GM23338 (cell line): ENCODE results near the gene OR6C68. TPM values are rescaled to one million over a fixed set of nuclear protein-coding genes. Genes with fewer than 3 reads are reported as not detected.
A peak's percentile ranks its signal among the peaks of the same experiment; 100 is the strongest.

Experiments used
- ATAC-seq: fragments of 200-7000 bp; cut with Tn5 transposase; 3 replicates; pipeline ENCODE4 v1.9.1; 2020
- DNase-seq: peaks from one replicate; pipeline ENCODE4 v3.0.0-alpha.2; 2015; ENCODE audit warnings: low spot score
- H2AFZ ChIP-seq: fragments of 200-600 bp; sonication (generic); 2 replicates; pipeline ENCODE4 v1.8.0; 2016; ENCODE audit warnings: antibody characterized with exemption, mild to moderate bottlenecking, moderate library complexity
- H3F3A ChIP-seq: fragments of 200-600 bp; sonication (generic); replicated peaks from 2 replicates; pipeline ENCODE4 v1.8.0; 2017; ENCODE audit warnings: antibody characterized with exemption, mixed run types, low read depth
- H3K27ac ChIP-seq: fragments of 200-600 bp; sonication (generic); 2 replicates; pipeline ENCODE4 v1.6.1; 2016; ENCODE audit warnings: low read depth
- H3K27me3 ChIP-seq: fragments of 200-600 bp; sonication (generic); 2 replicates; pipeline ENCODE4 v1.8.0; 2016; ENCODE audit warnings: mild to moderate bottlenecking, mixed run types, moderate library complexity; ENCODE audit not compliant: insufficient read depth
- H3K36me3 ChIP-seq: fragments of 200-600 bp; sonication (generic); 2 replicates; pipeline ENCODE4 v1.8.0; 2016; ENCODE audit warnings: mild to moderate bottlenecking; ENCODE audit not compliant: insufficient read depth
- H3K4me1 ChIP-seq: fragments of 200-600 bp; sonication (generic); 2 replicates; pipeline ENCODE4 v1.8.0; 2016; ENCODE audit warnings: mild to moderate bottlenecking, moderate library complexity; ENCODE audit not compliant: insufficient read depth
- H3K4me2 ChIP-seq: fragments of 200-600 bp; sonication (generic); 2 replicates; pipeline ENCODE4 v1.7.1; 2017; ENCODE audit warnings: mixed run types
- H3K4me3 ChIP-seq: fragments of 200-600 bp; sonication (generic); 2 replicates; pipeline ENCODE4 v1.6.1; 2016; ENCODE audit warnings: mixed run types
- H3K79me2 ChIP-seq: fragments of 200-600 bp; sonication (generic); replicated peaks from 2 replicates; pipeline ENCODE4 v1.8.0; 2017; ENCODE audit warnings: mild to moderate bottlenecking; ENCODE audit not compliant: insufficient read depth
- H3K9me2 ChIP-seq: fragments of 200-600 bp; sonication (generic); 2 replicates; pipeline ENCODE4 v1.8.0; 2017; ENCODE audit not compliant: insufficient read depth
- H4K20me1 ChIP-seq: fragments of 200-600 bp; sonication (generic); replicated peaks from 2 replicates; pipeline ENCODE4 v1.8.0; 2017; ENCODE audit warnings: mild to moderate bottlenecking; ENCODE audit not compliant: insufficient read depth
- H3K27ac Mint-ChIP-seq: 2 replicates; pipeline ENCODE4 v1.8.0; 2020; ENCODE audit warnings: inconsistent platforms, mild to moderate bottlenecking, moderate library complexity, mixed read lengths
- H3K27me3 Mint-ChIP-seq: 3 replicates; pipeline ENCODE4 v1.8.0; 2022; ENCODE audit warnings: low read depth, mild to moderate bottlenecking, moderate library complexity, mixed read lengths, inconsistent platforms; ENCODE audit not compliant: insufficient read depth, poor library complexity
- H3K36me3 Mint-ChIP-seq: 3 replicates; pipeline ENCODE4 v1.8.0; 2021; ENCODE audit warnings: low read depth, mild to moderate bottlenecking, inconsistent platforms, moderate library complexity, mixed read lengths
- H3K4me1 Mint-ChIP-seq: 3 replicates; pipeline ENCODE4 v1.8.0; 2020; ENCODE audit warnings: mild to moderate bottlenecking, inconsistent platforms, mixed read lengths
- H3K4me3 Mint-ChIP-seq: 3 replicates; pipeline ENCODE4 v1.8.0; 2021; ENCODE audit warnings: moderate library complexity, mild to moderate bottlenecking, inconsistent platforms, mixed read lengths
- H3K9me3 Mint-ChIP-seq: 3 replicates; pipeline ENCODE4 v1.8.0; 2020; ENCODE audit warnings: moderate library complexity, mild to moderate bottlenecking, inconsistent platforms, mixed read lengths
- CTCF ChIP-seq, 2 experiments: fragments of 200-600 bp in 1 of 2; sonication (generic) in 1 of 2; conservative IDR thresholded peaks; 2 replicates each; pipeline versions ENCODE4 v1.5.1 to v1.6.1; 2016 to 2017; ENCODE audit warnings: antibody characterized with exemption in 2 of 2, low read depth in 2 of 2, mild to moderate bottlenecking in 2 of 2, moderate library complexity in 1 of 2
- ETS1 ChIP-seq: IDR thresholded peaks from 2 replicates; pipeline ENCODE4 v1.6.1; 2016; ENCODE audit warnings: antibody characterized with exemption
- EZH2 ChIP-seq: fragments of 200-600 bp; sonication (generic); IDR thresholded peaks from one replicate; pipeline ENCODE4 v1.8.0; 2017; ENCODE audit warnings: antibody characterized with exemption, mild to moderate bottlenecking, low read depth; ENCODE audit not compliant: unreplicated experiment
- JUNB ChIP-seq: IDR thresholded peaks from one replicate; pipeline ENCODE4 v1.6.1; 2016; ENCODE audit warnings: antibody characterized with exemption; ENCODE audit not compliant: unreplicated experiment
- NANOG ChIP-seq: IDR thresholded peaks from 2 replicates; pipeline ENCODE4 v1.6.1; 2016; ENCODE audit warnings: antibody characterized with exemption, borderline replicate concordance
- POLR2AphosphoS5 ChIP-seq: IDR thresholded peaks from 2 replicates; pipeline ENCODE4 v1.6.1; 2016; ENCODE audit warnings: antibody characterized with exemption, low read depth
- REST ChIP-seq: IDR thresholded peaks from one replicate; pipeline ENCODE4 v1.6.1; 2018; ENCODE audit warnings: antibody characterized with exemption; ENCODE audit not compliant: unreplicated experiment
- ZNF462 ChIP-seq: fragments of 250-450 bp; sonication (Bioruptor Pico); IDR thresholded peaks from 2 replicates; pipeline ENCODE4 v1.5.0; 2020; ENCODE audit warnings: mild to moderate bottlenecking, moderate library complexity
- polyA plus RNA-seq: library from polyadenylated mRNA; unstranded; fragments of >200 nt; fragmentation: Nextera tagmentation; extraction: Ambion mirVana; gene quantifications from 2 replicates; pipeline ENCODE4 v1.2.1, GENCODE V29; 2016
- total RNA-seq: library from RNA; depleted of rRNA; stranded (reverse); fragments of >200 nt; shearing (Covaris generic); gene quantifications from 2 replicates; pipeline ENCODE4 v1.2.3, GENCODE V29; 2014

Gene OR6C68
- total and polyA plus RNA-seq, 2 experiments from 2014 or later: not detected

- no peak for ATAC-seq
- H3K36me3 ChIP-seq: no peaks in the 10 kb centered on the region
- Mint-ChIP-seq H3K27ac (0 out of 2 replicates have a peak overlapping the region, but pooled peaks have one; percentile 45), H3K4me3 (no peak overlapping the region), H3K27me3 (no peaks in the 10 kb centered on the region), H3K9me3 (peaks cover 4% of the 10 kb centered on the region; the same call in 2 of the 3 replicates), H3K4me1 (peaks cover 13% of the 10 kb centered on the region; the same call in 2 of the 3 replicates), H3K36me3 (no peaks in the 10 kb centered on the region; the same call in 2 of the 3 replicates)
- DNase-seq: no peak
- no peak overlapping the region for H3K4me3 ChIP-seq
- H3K4me2 ChIP-seq: no peak overlapping the region
- H3K79me2 ChIP-seq: no peaks in the 10 kb centered on the region
- H3K9me2 ChIP-seq: no peaks in the 10 kb centered on the region
- no peaks in the 10 kb centered on the region for H4K20me1 ChIP-seq
- H3K4me1 ChIP-seq: peaks cover 7% of the 10 kb centered on the region; the same call in 1 of the 2 replicates
- H3K27ac ChIP-seq: no peak overlapping the region
- H3K27me3 ChIP-seq: no peaks in the 10 kb centered on the region
- peak overlapping the region; percentile 44; the same call in 1 of the 2 replicates for H2AFZ ChIP-seq
- no peak for TF ChIP-seq CTCF (conservative IDR thresholded peaks at IDR 0.05; ENCODE audit: low read depth in 2 of 2)
- TF ChIP-seq EZH2: no peak
- TF ChIP-seq ZNF462: no peak
- no peak for TF ChIP-seq JUNB
- no peak for TF ChIP-seq REST
- TF ChIP-seq POLR2AphosphoS5: no peak
- TF ChIP-seq NANOG: no peak
- no peak for TF ChIP-seq ETS1
- no peaks in the 10 kb centered on the region for H3F3A ChIP-seq
These were observed 22.9 kb upstream of the OR6C68 start for GRCh38 chr12:55469291-55469690.
